Measurements from ENCODE around the gene CPA2.

DNA sequence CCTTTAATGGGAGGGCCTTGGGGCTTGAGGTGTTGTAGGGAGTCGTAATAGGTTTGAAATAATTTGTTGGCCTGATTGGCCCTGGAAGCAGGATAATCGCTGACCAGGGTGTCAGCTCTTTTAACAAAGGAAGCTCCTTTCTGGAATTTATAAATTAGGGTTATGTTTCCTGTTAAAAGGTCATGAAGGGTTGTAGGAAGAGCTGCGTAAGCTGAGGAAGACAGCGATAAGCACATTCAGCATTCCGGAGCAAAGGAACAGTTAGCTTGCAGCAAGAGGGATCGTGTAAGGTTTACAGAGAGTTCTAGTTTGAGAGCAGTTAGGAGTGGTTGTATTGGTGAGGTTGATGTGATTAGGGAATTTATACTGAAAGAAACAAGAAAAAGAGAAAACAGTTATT lies 47.6 kb downstream of the CPA2 start:
- TF ChIP-seq, protein P1, sequence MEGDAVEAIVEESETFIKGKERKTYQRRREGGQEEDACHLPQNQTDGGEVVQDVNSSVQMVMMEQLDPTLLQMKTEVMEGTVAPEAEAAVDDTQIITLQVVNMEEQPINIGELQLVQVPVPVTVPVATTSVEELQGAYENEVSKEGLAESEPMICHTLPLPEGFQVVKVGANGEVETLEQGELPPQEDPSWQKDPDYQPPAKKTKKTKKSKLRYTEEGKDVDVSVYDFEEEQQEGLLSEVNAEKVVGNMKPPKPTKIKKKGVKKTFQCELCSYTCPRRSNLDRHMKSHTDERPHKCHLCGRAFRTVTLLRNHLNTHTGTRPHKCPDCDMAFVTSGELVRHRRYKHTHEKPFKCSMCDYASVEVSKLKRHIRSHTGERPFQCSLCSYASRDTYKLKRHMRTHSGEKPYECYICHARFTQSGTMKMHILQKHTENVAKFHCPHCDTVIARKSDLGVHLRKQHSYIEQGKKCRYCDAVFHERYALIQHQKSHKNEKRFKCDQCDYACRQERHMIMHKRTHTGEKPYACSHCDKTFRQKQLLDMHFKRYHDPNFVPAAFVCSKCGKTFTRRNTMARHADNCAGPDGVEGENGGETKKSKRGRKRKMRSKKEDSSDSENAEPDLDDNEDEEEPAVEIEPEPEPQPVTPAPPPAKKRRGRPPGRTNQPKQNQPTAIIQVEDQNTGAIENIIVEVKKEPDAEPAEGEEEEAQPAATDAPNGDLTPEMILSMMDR (IDR thresholded peaks at IDR 0.05), result no peak
- no peak for TF ChIP-seq POLR2A (IDR thresholded peaks at IDR 0.05)

Data from upper lobe of left lung (tissue), 4 donors.